ENCODE data around the gene CSTA. TPM values are rescaled to one million over a fixed set of nuclear protein-coding genes. Genes with fewer than 3 reads are reported as not detected.

Gene CSTA
- total and polyA plus RNA-seq, 2 of the 13 experiments (the other 11 are each of a cell fraction or from before 2014, with no cell fraction given), result 3.9 to 11.0 TPM

DNA sequence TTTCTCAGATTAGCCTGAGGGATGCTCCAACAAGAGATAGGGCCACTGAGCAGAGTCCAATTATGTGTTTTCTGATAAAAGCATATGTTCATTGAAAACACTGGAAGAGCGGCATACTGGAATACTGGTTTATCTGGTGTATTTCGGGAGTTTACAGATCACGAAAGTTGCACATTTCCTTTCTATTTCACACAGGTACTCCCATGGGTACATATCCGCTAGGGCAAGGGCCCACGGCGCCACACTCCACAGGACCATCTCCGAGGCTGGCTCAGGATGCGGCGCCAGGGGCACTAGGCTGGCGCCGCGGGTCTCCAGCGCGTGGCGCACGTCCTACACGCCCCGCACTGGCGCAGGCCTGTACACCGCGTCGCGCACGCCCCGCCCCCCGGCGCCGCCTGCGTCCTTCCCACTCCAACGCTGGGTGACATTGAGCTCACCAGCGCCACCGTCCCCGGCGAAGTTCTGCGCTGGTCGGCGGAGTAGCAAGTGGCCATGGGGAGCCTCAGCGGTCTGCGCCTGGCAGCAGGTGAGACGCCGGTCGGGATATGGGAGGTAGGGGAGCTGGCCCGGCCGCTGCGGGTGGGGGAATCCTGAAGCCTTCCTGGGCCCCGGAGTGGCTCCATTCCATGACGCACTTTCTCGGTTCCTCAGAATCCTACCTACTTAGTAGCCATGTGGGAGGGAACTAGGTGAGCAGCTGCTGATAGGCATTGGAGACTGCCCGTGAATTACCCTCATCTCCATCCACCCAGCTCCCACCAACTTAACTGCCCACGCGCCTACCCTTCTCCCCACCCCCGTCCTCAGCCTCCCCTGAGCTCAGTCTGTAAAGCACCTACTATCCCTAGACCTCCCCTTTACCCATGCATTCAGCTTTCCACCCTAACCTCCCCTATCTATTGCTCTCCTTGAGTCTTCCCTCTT is 59.0 kb downstream of the CSTA start, which contains the start of gene FAM162A (continued):
- TF ChIP-seq, protein P1, sequence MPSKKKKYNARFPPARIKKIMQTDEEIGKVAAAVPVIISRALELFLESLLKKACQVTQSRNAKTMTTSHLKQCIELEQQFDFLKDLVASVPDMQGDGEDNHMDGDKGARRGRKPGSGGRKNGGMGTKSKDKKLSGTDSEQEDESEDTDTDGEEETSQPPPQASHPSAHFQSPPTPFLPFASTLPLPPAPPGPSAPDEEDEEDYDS (CRISPR knock-in tag; IDR thresholded peaks at IDR 0.05), result peak; percentile 95
- TF ChIP-seq HNF4A (CRISPR knock-in tag; IDR thresholded peaks at IDR 0.05) (peak; percentile 58), MXI1 (IDR thresholded peaks at IDR 0.05; ENCODE audit: borderline replicate concordance, low read depth, low read length) (peak; percentile 96; the same call in 1 of the 3 replicates), ZNF672 (CRISPR knock-in tag; IDR thresholded peaks at IDR 0.05) (no peak), ZBTB21 (CRISPR knock-in tag; IDR thresholded peaks at IDR 0.05) (no peak), SRSF4 (IDR thresholded peaks at IDR 0.05; ENCODE audit: low read depth, low read length, poor library complexity, severe bottlenecking) (no peak), FLYWCH1 (CRISPR knock-in tag; IDR thresholded peaks at IDR 0.05) (no peak), REL (CRISPR knock-in tag; conservative IDR thresholded peaks at IDR 0.05) (0 out of 2 replicates have a peak, but pooled peaks have one; percentile 71), ZNF737 (CRISPR knock-in tag; IDR thresholded peaks at IDR 0.05; ENCODE audit: borderline replicate concordance) (0 out of 2 replicates have a peak, but pooled peaks have one; percentile 5), GABPA (IDR thresholded peaks at IDR 0.05; ENCODE audit: low read depth, low read length) (no peak), GABPA (CRISPR knock-in tag; IDR thresholded peaks at IDR 0.05; ENCODE audit: low read depth) (0 out of 2 replicates have a peak, but pooled peaks have one; percentile 18)
- TF ChIP-seq, protein P2, sequence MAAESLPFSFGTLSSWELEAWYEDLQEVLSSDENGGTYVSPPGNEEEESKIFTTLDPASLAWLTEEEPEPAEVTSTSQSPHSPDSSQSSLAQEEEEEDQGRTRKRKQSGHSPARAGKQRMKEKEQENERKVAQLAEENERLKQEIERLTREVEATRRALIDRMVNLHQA (CRISPR knock-in tag; IDR thresholded peaks at IDR 0.05), result no peak
- TF ChIP-seq, protein P3, sequence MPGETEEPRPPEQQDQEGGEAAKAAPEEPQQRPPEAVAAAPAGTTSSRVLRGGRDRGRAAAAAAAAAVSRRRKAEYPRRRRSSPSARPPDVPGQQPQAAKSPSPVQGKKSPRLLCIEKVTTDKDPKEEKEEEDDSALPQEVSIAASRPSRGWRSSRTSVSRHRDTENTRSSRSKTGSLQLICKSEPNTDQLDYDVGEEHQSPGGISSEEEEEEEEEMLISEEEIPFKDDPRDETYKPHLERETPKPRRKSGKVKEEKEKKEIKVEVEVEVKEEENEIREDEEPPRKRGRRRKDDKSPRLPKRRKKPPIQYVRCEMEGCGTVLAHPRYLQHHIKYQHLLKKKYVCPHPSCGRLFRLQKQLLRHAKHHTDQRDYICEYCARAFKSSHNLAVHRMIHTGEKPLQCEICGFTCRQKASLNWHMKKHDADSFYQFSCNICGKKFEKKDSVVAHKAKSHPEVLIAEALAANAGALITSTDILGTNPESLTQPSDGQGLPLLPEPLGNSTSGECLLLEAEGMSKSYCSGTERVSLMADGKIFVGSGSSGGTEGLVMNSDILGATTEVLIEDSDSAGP (CRISPR knock-in tag; IDR thresholded peaks at IDR 0.05; ENCODE audit: borderline replicate concordance), result peak; percentile 94
- TF ChIP-seq, protein P4, sequence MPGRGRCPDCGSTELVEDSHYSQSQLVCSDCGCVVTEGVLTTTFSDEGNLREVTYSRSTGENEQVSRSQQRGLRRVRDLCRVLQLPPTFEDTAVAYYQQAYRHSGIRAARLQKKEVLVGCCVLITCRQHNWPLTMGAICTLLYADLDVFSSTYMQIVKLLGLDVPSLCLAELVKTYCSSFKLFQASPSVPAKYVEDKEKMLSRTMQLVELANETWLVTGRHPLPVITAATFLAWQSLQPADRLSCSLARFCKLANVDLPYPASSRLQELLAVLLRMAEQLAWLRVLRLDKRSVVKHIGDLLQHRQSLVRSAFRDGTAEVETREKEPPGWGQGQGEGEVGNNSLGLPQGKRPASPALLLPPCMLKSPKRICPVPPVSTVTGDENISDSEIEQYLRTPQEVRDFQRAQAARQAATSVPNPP (CRISPR knock-in tag; IDR thresholded peaks at IDR 0.05), result peak; percentile 72; the same call in 1 of the 2 replicates
- TF ChIP-seq, protein P5, sequence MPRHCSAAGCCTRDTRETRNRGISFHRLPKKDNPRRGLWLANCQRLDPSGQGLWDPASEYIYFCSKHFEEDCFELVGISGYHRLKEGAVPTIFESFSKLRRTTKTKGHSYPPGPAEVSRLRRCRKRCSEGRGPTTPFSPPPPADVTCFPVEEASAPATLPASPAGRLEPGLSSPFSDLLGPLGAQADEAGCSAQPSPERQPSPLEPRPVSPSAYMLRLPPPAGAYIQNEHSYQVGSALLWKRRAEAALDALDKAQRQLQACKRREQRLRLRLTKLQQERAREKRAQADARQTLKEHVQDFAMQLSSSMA (CRISPR knock-in tag; IDR thresholded peaks at IDR 0.05), result peak; percentile 73; the same call in 1 of the 2 replicates

Data from HepG2 (cell line).